ENCODE results near the gene ZBTB7C.

The ZBTB7C gene

GRCh38 chr18:48193521-48194492 is 215.4 kb downstream of the ZBTB7C start:
- Mint-ChIP-seq H3K4me1 (peaks cover 64% of the 10 kb centered on the region), H3K36me3 (ENCODE audit: low read depth) (no peaks in the 10 kb centered on the region), H3K27ac (peak overlapping the region; percentile 57 to 90 (median 78)), H3K9me3 (no peaks in the 10 kb centered on the region), H3K4me3 (peak overlapping the region in 1 of 3 experiments; percentile 17), H3K27me3 (ENCODE audit: low read depth) (no peaks in the 10 kb centered on the region)
- TF ChIP-seq CTCF (IDR thresholded peaks at IDR 0.05; ENCODE audit: unreplicated experiment in 3 of 3): no peak

GRCh38 chr18:48192542-48192941 is 216.6 kb downstream of the ZBTB7C start:
- Mint-ChIP-seq H3K4me1 (peaks cover 53% of the 10 kb centered on the region), H3K4me3 (no peak overlapping the region), H3K9me3 (no peaks in the 10 kb centered on the region), H3K36me3 (ENCODE audit: low read depth) (no peaks in the 10 kb centered on the region), H3K27me3 (ENCODE audit: low read depth) (peaks cover under 1% of the 10 kb centered on the region), H3K27ac (peak overlapping the region in 2 of 3 experiments; percentile 27 to 90)
- no peak for TF ChIP-seq CTCF (IDR thresholded peaks at IDR 0.05; ENCODE audit: unreplicated experiment in 3 of 3)

- no peak for TF ChIP-seq CTCF (IDR thresholded peaks at IDR 0.05; ENCODE audit: unreplicated experiment in 3 of 3)
- H3K9me3 Mint-ChIP-seq: no peaks in the 10 kb centered on the region
- no peak overlapping the region for H3K4me3 Mint-ChIP-seq
- peak overlapping the region; percentile 27 to 90 (median 73) for H3K27ac Mint-ChIP-seq
- H3K27me3 Mint-ChIP-seq (ENCODE audit: low read depth): peaks cover 5% of the 10 kb centered on the region
- H3K4me1 Mint-ChIP-seq: peaks cover 59% of the 10 kb centered on the region
- H3K36me3 Mint-ChIP-seq (ENCODE audit: low read depth): no peaks in the 10 kb centered on the region
Observed at GRCh38 chr18:48191494-48191893, 217.7 kb downstream of the ZBTB7C start.

- no peak for TF ChIP-seq CTCF (IDR thresholded peaks at IDR 0.05; ENCODE audit: unreplicated experiment in 3 of 3)
- Mint-ChIP-seq H3K9me3 (no peaks in the 10 kb centered on the region), H3K4me1 (peaks cover 61% of the 10 kb centered on the region), H3K27me3 (ENCODE audit: low read depth) (peaks cover 5% of the 10 kb centered on the region), H3K27ac (peak overlapping the region; percentile 27 to 90 (median 73)), H3K4me3 (no peak overlapping the region), H3K36me3 (ENCODE audit: low read depth) (no peaks in the 10 kb centered on the region)
Observed at GRCh38 chr18:48190994-48191393, 218.2 kb downstream of the ZBTB7C start.

- H3K9me3 Mint-ChIP-seq: no peaks in the 10 kb centered on the region
- no peaks in the 10 kb centered on the region for H3K36me3 Mint-ChIP-seq (ENCODE audit: low read depth)
- TF ChIP-seq CTCF (IDR thresholded peaks at IDR 0.05; ENCODE audit: unreplicated experiment in 3 of 3): no peak
- peaks cover 70% of the 10 kb centered on the region for H3K4me1 Mint-ChIP-seq
- peak overlapping the region in 1 of 3 experiments; percentile 86 for H3K27ac Mint-ChIP-seq
- H3K27me3 Mint-ChIP-seq (ENCODE audit: low read depth): peaks cover 5% of the 10 kb centered on the region
- no peak overlapping the region for H3K4me3 Mint-ChIP-seq
Observed at GRCh38 chr18:48188609-48189008, 220.6 kb downstream of the ZBTB7C start.

All from nephron (organoid).